ENCODE data around the gene CAMK2G. TPM values are rescaled to one million over a fixed set of nuclear protein-coding genes. Genes with fewer than 3 reads are reported as not detected.
A peak's percentile ranks its signal among the peaks of the same experiment; 100 is the strongest.

Gene CAMK2G
- total RNA-seq, 2 experiments from 2014 or later, result 29.1 to 34.8 TPM

DNA sequence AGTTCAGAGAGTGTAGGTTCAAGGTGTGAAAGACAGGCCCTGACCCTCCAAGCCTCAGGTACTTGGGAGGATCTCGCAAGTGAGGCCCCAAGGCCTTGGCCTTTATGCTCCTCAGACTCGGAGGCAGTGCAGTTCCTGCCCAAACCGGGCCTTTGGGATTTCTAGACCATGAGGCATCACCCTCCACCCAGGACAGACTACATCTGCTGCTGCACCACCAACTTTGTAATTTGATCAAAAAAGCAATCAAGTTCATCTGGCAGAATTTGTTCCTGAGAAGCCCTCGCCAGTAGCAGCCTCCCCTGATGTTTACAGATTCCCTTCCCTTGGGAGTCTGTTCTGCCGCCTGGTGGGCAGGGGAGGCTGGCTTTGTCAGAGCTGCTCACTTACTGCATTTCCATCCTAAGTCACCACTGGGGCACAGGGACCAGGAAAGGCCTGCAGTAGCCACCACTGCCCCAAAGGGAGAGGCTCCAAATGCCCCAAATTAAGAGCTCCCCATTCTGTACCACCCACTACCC, 2.1 kb downstream of the CAMK2G start:
- H2AFZ ChIP-seq (ENCODE audit: low read length), result no peak overlapping the region
- H3K4me2 ChIP-seq (ENCODE audit: low read length), result peak overlapping the region; percentile 67; the same call in 1 of the 2 replicates
- no peaks in the 10 kb centered on the region for H3K9me2 ChIP-seq (ENCODE audit: insufficient read depth, low read length)
- ChIA-PET CTCF (ENCODE audit: unreplicated experiment) (no interaction called here), POLR2A (no interaction called here)
- H3K9me3 ChIP-seq (ENCODE audit: low read length), result no peaks in the 10 kb centered on the region
- no peak overlapping the region for H3K4me3 ChIP-seq (ENCODE audit: low read depth, low read length, poor library complexity, severe bottlenecking)
- no peaks in the 10 kb centered on the region for H4K20me1 ChIP-seq (ENCODE audit: insufficient read depth, low read length)
- no peaks in the 10 kb centered on the region for H3K79me2 ChIP-seq (ENCODE audit: insufficient read depth, low read depth, low read length)
- no peak overlapping the region for H3K27ac ChIP-seq (ENCODE audit: low read depth, low read length, poor library complexity, severe bottlenecking)
- H3K4me1 ChIP-seq (ENCODE audit: insufficient read depth, low read length, poor library complexity, severe bottlenecking), result peaks cover 24% of the 10 kb centered on the region
- no peak for TF ChIP-seq EZH2phosphoT487 (IDR thresholded peaks at IDR 0.05; ENCODE audit: borderline replicate concordance, low read depth, low read length)
- TF ChIP-seq, protein P1, sequence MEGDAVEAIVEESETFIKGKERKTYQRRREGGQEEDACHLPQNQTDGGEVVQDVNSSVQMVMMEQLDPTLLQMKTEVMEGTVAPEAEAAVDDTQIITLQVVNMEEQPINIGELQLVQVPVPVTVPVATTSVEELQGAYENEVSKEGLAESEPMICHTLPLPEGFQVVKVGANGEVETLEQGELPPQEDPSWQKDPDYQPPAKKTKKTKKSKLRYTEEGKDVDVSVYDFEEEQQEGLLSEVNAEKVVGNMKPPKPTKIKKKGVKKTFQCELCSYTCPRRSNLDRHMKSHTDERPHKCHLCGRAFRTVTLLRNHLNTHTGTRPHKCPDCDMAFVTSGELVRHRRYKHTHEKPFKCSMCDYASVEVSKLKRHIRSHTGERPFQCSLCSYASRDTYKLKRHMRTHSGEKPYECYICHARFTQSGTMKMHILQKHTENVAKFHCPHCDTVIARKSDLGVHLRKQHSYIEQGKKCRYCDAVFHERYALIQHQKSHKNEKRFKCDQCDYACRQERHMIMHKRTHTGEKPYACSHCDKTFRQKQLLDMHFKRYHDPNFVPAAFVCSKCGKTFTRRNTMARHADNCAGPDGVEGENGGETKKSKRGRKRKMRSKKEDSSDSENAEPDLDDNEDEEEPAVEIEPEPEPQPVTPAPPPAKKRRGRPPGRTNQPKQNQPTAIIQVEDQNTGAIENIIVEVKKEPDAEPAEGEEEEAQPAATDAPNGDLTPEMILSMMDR (conservative IDR thresholded peaks at IDR 0.05; ENCODE audit: low read length), result peak; percentile 41
- DNase-seq (ENCODE audit: low spot score), result no peak
- H3K36me3 ChIP-seq (ENCODE audit: insufficient read depth, low read length), result peaks cover 29% of the 10 kb centered on the region
- BruUV-seq (replicated peaks), result no TSS peak
- intact Hi-C loops (cut with micrococcal nuclease; ENCODE audit: unreplicated experiment), result no loop called here

- H2AFZ ChIP-seq (ENCODE audit: low read length), result no peak overlapping the region
- POLR2A ChIA-PET, result no interaction called here
- H3K27ac ChIP-seq (ENCODE audit: low read depth, low read length, poor library complexity, severe bottlenecking), result no peak overlapping the region
- no peaks in the 10 kb centered on the region; the same call in 1 of the 2 replicates for H3K79me2 ChIP-seq (ENCODE audit: insufficient read depth, low read depth, low read length)
- no TSS peak for BruUV-seq (replicated peaks)
- peaks cover 30% of the 10 kb centered on the region for H3K4me1 ChIP-seq (ENCODE audit: insufficient read depth, low read length, poor library complexity, severe bottlenecking)
- intact Hi-C loops (cut with micrococcal nuclease; ENCODE audit: unreplicated experiment), result no loop called here
- H3K9me2 ChIP-seq (ENCODE audit: insufficient read depth, low read length), result no peaks in the 10 kb centered on the region
- no peak for TF ChIP-seq EZH2phosphoT487 (IDR thresholded peaks at IDR 0.05; ENCODE audit: borderline replicate concordance, low read depth, low read length)
- peaks cover 29% of the 10 kb centered on the region for H3K36me3 ChIP-seq (ENCODE audit: insufficient read depth, low read length)
- H4K20me1 ChIP-seq (ENCODE audit: insufficient read depth, low read length), result no peaks in the 10 kb centered on the region
- H3K9me3 ChIP-seq (ENCODE audit: low read length), result no peaks in the 10 kb centered on the region
- no peak overlapping the region for H3K4me3 ChIP-seq (ENCODE audit: low read depth, low read length, poor library complexity, severe bottlenecking)
- H3K4me2 ChIP-seq (ENCODE audit: low read length), result no peak overlapping the region
- CTCF ChIA-PET (ENCODE audit: unreplicated experiment), result no interaction called here
- DNase-seq (ENCODE audit: low spot score), result no peak
Measured at GRCh38 chr10:73871295-73872189, 2.8 kb downstream of the CAMK2G start.

DNA sequence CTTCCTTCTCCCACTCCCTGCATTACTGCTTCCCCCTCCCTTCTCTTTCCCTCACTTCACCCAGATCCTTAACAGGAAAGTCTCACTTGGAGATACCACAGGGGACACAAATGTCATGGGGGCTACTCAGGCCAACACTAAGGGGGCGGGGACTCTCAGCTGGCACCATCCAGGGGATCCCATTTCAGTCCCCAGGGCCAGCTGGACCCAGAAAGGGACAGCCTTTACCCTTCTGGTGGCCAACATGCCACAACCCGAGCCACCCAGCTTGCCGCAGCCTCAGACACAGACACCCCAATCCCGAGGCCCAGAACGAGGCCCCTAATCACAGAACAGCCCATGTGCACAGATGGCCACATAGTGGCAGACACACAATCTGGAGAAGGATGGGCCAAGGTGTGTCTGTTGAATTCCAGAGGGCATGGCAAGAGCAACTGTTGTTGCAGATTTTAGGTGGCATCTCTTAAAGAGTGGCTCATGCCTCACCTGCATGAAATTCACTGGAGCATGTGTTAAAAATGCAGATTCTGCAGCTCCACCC, 5.6 kb downstream of the CAMK2G start:
- Histone ChIP-seq H3K36me3 (ENCODE audit: insufficient read depth, low read length) (peaks cover 35% of the 10 kb centered on the region), H3K79me2 (ENCODE audit: insufficient read depth, low read depth, low read length) (no peaks in the 10 kb centered on the region; the same call in 1 of the 2 replicates), H3K4me2 (ENCODE audit: low read length) (no peak overlapping the region), H3K9me3 (ENCODE audit: low read length) (no peaks in the 10 kb centered on the region), H3K9me2 (ENCODE audit: insufficient read depth, low read length) (no peaks in the 10 kb centered on the region), H4K20me1 (ENCODE audit: insufficient read depth, low read length) (no peaks in the 10 kb centered on the region), H2AFZ (ENCODE audit: low read length) (no peak overlapping the region), H3K4me3 (ENCODE audit: low read depth, low read length, poor library complexity, severe bottlenecking) (no peak overlapping the region), H3K27ac (ENCODE audit: low read depth, low read length, poor library complexity, severe bottlenecking) (no peak overlapping the region), H3K4me1 (ENCODE audit: insufficient read depth, low read length, poor library complexity, severe bottlenecking) (peaks cover 46% of the 10 kb centered on the region)
- ChIA-PET POLR2A (no interaction called here), CTCF (ENCODE audit: unreplicated experiment) (no interaction called here)
- TF ChIP-seq, protein P1 (conservative IDR thresholded peaks at IDR 0.05; ENCODE audit: low read length), result no peak
- TF ChIP-seq EZH2phosphoT487 (IDR thresholded peaks at IDR 0.05; ENCODE audit: borderline replicate concordance, low read depth, low read length), result no peak
- no TSS peak for BruUV-seq (replicated peaks)
- intact Hi-C loops (cut with micrococcal nuclease; ENCODE audit: unreplicated experiment), result no loop called here
- no peak for DNase-seq (ENCODE audit: low spot score)
